ENCODE measurements around the gene DACH1. TPM values are rescaled to one million over a fixed set of nuclear protein-coding genes. Genes with fewer than 3 reads are reported as not detected.

DACH1 gene
- total and polyA plus RNA-seq, 12 donors, result 1.2 to 5.2 (median 2.6) TPM

DNA sequence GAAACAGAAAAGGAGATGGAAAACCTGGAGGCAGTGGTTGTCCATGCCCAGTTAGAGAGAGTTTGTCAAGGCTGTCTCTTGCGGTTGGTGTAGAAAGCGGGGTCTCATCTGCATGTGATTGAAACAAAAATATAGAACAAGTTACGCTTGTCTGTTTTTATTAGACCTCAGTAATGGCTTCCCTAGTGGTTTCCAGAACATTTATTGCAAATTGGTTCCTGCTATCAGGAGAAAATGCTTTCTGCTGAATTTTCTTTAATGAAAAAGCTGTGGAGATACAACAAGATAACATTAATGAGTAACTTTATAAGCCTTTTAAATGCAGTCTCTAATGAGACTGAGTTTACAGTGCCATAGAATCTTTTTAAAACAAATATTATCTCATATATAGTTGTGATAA is 378.0 kb downstream of the DACH1 start:
- peaks cover 0 to 15% (median 0%) of the 10 kb centered on the region in 9 donors for H3K36me3 ChIP-seq
- no peak for TF ChIP-seq CTCF (IDR thresholded peaks at IDR 0.05)
- DNase-seq (no peak), ATAC-seq (no peak)
- whole genome bisulfite sequencing, 2 donors, result 97% methylated on average over 3 of the region's 3 CpGs
- no peak overlapping the region for H3K27ac ChIP-seq
- peaks cover 0 to 10% (median 0%) of the 10 kb centered on the region in 11 donors for H3K9me3 ChIP-seq
- intact Hi-C loops (cut with DNase I), result no loop called here
- H3K4me3 ChIP-seq, result no peak overlapping the region
- no peaks in the 10 kb centered on the region for H3K27me3 ChIP-seq
- H3K4me1 ChIP-seq, result peaks cover 0 to 1% (median 0%) of the 10 kb centered on the region in 9 donors

GRCh38 chr13:71488201-71488600 is 378.8 kb downstream of the DACH1 start:
- TF ChIP-seq CTCF (IDR thresholded peaks at IDR 0.05), result no peak
- DNase-seq (no peak), ATAC-seq (no peak)
- Histone ChIP-seq H3K27ac (no peak overlapping the region), H3K27me3 (no peaks in the 10 kb centered on the region), H3K4me1 (no peaks in the 10 kb centered on the region), H3K9me3 (peaks cover 0 to 10% (median 0%) of the 10 kb centered on the region in 11 donors), H3K36me3 (peaks cover 0 to 15% (median 0%) of the 10 kb centered on the region in 9 donors), H3K4me3 (no peak overlapping the region)
- intact Hi-C loops (cut with DNase I), result no loop called here
- WGBS, 2 donors, result 90 to 92% methylated on average over 1 of the region's 1 CpG

DNA sequence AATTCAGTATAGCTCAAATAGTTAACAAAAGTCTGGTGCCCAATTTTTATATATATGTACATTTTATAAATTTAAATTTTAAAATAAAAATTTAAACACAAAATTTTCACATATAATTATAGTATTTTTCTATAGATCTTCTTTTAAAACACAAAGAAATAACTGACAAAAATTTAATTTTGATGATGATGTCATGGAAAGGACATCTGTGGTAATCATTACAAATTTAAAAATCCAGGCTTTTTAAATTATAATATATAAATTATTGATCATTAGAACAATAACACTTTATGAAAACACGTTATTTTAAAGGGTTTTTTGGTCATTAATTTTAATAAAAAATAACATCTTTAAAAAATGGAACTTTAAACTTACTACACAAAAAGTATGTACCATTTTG is 381.1 kb downstream of the DACH1 start:
- Histone ChIP-seq H3K9me3 (no peaks in the 10 kb centered on the region), H3K27me3 (no peaks in the 10 kb centered on the region), H3K36me3 (peaks cover 0 to 15% (median 0%) of the 10 kb centered on the region in 9 donors), H3K4me3 (no peak overlapping the region), H3K27ac (no peak overlapping the region), H3K4me1 (no peaks in the 10 kb centered on the region)
- TF ChIP-seq CTCF (IDR thresholded peaks at IDR 0.05), result no peak
- DNase-seq, result no peak
- intact Hi-C loops (cut with DNase I), result no loop called here
- no peak for ATAC-seq
- WGBS, 2 donors, result 85 to 93% methylated on average over 1 of the region's 1 CpG

DNA sequence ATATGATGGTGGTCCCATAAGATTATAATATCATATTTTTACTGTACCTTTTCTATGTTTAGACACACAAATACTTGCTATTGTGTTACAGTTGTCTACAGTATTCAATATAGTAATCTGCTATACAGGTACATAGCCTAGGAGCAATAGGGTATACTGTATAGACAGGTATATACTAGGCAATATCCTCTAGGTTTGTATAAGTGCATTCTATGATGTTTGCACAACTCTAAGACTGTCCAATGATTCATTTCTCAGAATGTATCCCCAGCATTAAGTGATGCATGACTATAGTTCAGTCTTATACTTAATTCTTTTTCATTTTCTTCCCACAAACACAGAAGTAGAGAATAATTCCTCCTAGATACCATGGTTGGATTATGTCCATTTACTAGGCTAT is 383.3 kb downstream of the DACH1 start:
- no peak for TF ChIP-seq CTCF (IDR thresholded peaks at IDR 0.05)
- no peaks in the 10 kb centered on the region for H3K27me3 ChIP-seq
- DNase-seq, result no peak
- H3K27ac ChIP-seq, result no peak overlapping the region
- H3K4me3 ChIP-seq, result no peak overlapping the region
- H3K4me1 ChIP-seq, result no peaks in the 10 kb centered on the region
- no peak for ATAC-seq
- intact Hi-C loops (cut with DNase I), result no loop called here
- peaks cover 0 to 11% (median 0%) of the 10 kb centered on the region in 9 donors for H3K36me3 ChIP-seq
- H3K9me3 ChIP-seq, result no peaks in the 10 kb centered on the region

All from heart right ventricle (tissue), 16 donors.